ENCODE measurements around the gene ANKS1B.
"Not testable (repeated sequence)": the region's sequence is repeated elsewhere in the genome, so short reads cannot be mapped to it uniquely, and the experiment has no call there.

The ANKS1B gene

GRCh38 chr12:98895086-98895651 is 1089.6 kb downstream of the ANKS1B start:
- DNase-seq: no peak

- no peak for DNase-seq
Observed at GRCh38 chr12:98894412-98895085, 1090.2 kb downstream of the ANKS1B start.

GRCh38 chr12:98893675-98894411 is 1090.9 kb downstream of the ANKS1B start:
- no peak for DNase-seq

- no peak for DNase-seq
Observed at GRCh38 chr12:98893126-98893674, 1091.5 kb downstream of the ANKS1B start.

GRCh38 chr12:98885778-98886177 is 1099.0 kb downstream of the ANKS1B start:
- no peak for DNase-seq

- DNase-seq: no peak
Observed at GRCh38 chr12:98883231-98883630, 1101.5 kb downstream of the ANKS1B start.

- no peak for DNase-seq
Observed at GRCh38 chr12:98882526-98882925, 1102.2 kb downstream of the ANKS1B start.

- DNase-seq: no peak
Observed at GRCh38 chr12:98873776-98874175, 1111.0 kb downstream of the ANKS1B start.

GRCh38 chr12:98870504-98870903 is 1114.2 kb downstream of the ANKS1B start:
- DNase-seq: no peak

- DNase-seq: no peak
Observed at GRCh38 chr12:98869886-98870503, 1114.7 kb downstream of the ANKS1B start.

- no peak for DNase-seq
Observed at GRCh38 chr12:98868538-98868937, 1116.2 kb downstream of the ANKS1B start.

- no peak for DNase-seq
Observed at GRCh38 chr12:98868076-98868475, 1116.7 kb downstream of the ANKS1B start.

- DNase-seq: no peak
Observed at GRCh38 chr12:98864363-98864762, 1120.4 kb downstream of the ANKS1B start.

GRCh38 chr12:98863167-98863566 is 1121.6 kb downstream of the ANKS1B start:
- DNase-seq: no peak

- no peak for DNase-seq
Observed at GRCh38 chr12:98861251-98861650, 1123.5 kb downstream of the ANKS1B start.

GRCh38 chr12:98856897-98857540 is 1127.7 kb downstream of the ANKS1B start:
- no peak for DNase-seq

GRCh38 chr12:98852181-98852580 is 1132.6 kb downstream of the ANKS1B start:
- no peak for DNase-seq

GRCh38 chr12:98847242-98847641 is 1137.5 kb downstream of the ANKS1B start:
- no peak for DNase-seq

GRCh38 chr12:98845957-98846356 is 1138.8 kb downstream of the ANKS1B start:
- no peak for DNase-seq

GRCh38 chr12:98840325-98840724 is 1144.4 kb downstream of the ANKS1B start:
- DNase-seq: no peak

GRCh38 chr12:98838231-98838647 is 1146.5 kb downstream of the ANKS1B start:
- DNase-seq: no peak

GRCh38 chr12:98837134-98837752 is 1147.5 kb downstream of the ANKS1B start:
- not testable (repeated sequence) for DNase-seq

Data from NCI-H2107 (cell line).